Spleen (tissue), 7 donors: ENCODE measurements around the gene NLRP1.

Experiments used
- CTCF ChIP-seq, 11 experiments: fragments of 200-600 bp in 7 of 11; fragments of 450-650 bp in 4 of 11; sonication (generic) in 4 of 11; IDR thresholded peaks in 8 of 11; conservative IDR thresholded peaks in 3 of 11; 1 replicate in 7 of 11; 2 replicates in 4 of 11; pipeline versions ENCODE4 v1.4.0 to v1.8.0; 2016 to 2021; ENCODE audit warnings: antibody characterized with exemption in 11 of 11, inconsistent platforms in 4 of 11, mild to moderate bottlenecking in 1 of 11
- POLR2A ChIP-seq, 3 donors: fragments of 450-650 bp; IDR thresholded peaks; one replicate each; pipeline ENCODE4 v1.5.1; 2017; ENCODE audit warnings: antibody characterized with exemption in 3 of 3, mild to moderate bottlenecking in 1 of 3
- donor health status: DM: no; HTN: no; CAD: no; lungs with moderate emphysema.
- donor health status: DM: no; HTN: no; CAD: no.
- donor health status: DM: no; HTN: no; CAD: no.

GRCh38 chr17:5466295-5466694 lies 118.0 kb downstream of the NLRP1 start:
- TF ChIP-seq CTCF (IDR thresholded peaks at IDR 0.05 in 8 of 11, conservative IDR thresholded peaks at IDR 0.05 in 3 of 11) (no peak), POLR2A (IDR thresholded peaks at IDR 0.05) (no peak)
